Hepatocyte (in vitro differentiated cells): Measurements from ENCODE around the gene TMEM17. TPM values are rescaled to one million over a fixed set of nuclear protein-coding genes. Genes with fewer than 3 reads are reported as not detected.
A peak's percentile ranks its signal among the peaks of the same experiment; 100 is the strongest.

ENCODE experiments used
- DNase-seq: peaks from one replicate; pipeline ENCODE4 v3.0.0-alpha.2; 2016; ENCODE audit warnings: low spot score
- H2AFZ ChIP-seq: fragments of 200-600 bp; sonication (generic); 2 replicates; pipeline ENCODE4 v1.6.0; 2016; ENCODE audit warnings: antibody characterized with exemption, mild to moderate bottlenecking
- H3K27ac ChIP-seq: fragments of 200-600 bp; sonication (generic); 2 replicates; pipeline ENCODE4 v1.5.1; 2016; ENCODE audit warnings: mild to moderate bottlenecking
- H3K27me3 ChIP-seq: fragments of 200-600 bp; sonication (generic); 2 replicates; pipeline ENCODE4 v1.6.1; 2016
- H3K36me3 ChIP-seq: fragments of 200-600 bp; sonication (generic); replicated peaks from 2 replicates; pipeline ENCODE4 v1.5.1; 2016; ENCODE audit warnings: low read depth; ENCODE audit not compliant: insufficient read depth
- H3K4me1 ChIP-seq: fragments of 200-600 bp; sonication (generic); 2 replicates; pipeline ENCODE4 v1.5.1; 2016; ENCODE audit warnings: mild to moderate bottlenecking, moderate library complexity; ENCODE audit not compliant: insufficient read depth
- H3K4me2 ChIP-seq: fragments of 200-600 bp; sonication (generic); 2 replicates; pipeline ENCODE4 v1.6.0; 2016
- H3K4me3 ChIP-seq: fragments of 200-600 bp; sonication (generic); 2 replicates; pipeline ENCODE4 v1.5.1; 2016; ENCODE audit warnings: mild to moderate bottlenecking
- H3K79me2 ChIP-seq: fragments of 200-600 bp; sonication (generic); 2 replicates; pipeline ENCODE4 v1.6.0; 2017; ENCODE audit warnings: mild to moderate bottlenecking
- H3K9me2 ChIP-seq: fragments of 200-600 bp; sonication (generic); replicated peaks from 2 replicates; pipeline ENCODE4 v1.6.0; 2017; ENCODE audit warnings: mild to moderate bottlenecking; ENCODE audit not compliant: insufficient read depth
- H3K9me3 ChIP-seq: fragments of 200-600 bp; sonication (generic); 2 replicates; pipeline ENCODE4 v1.5.1; 2016; ENCODE audit warnings: low read depth, mild to moderate bottlenecking
- H4K20me1 ChIP-seq: fragments of 200-600 bp; sonication (generic); 2 replicates; pipeline ENCODE4 v1.6.0; 2016; ENCODE audit warnings: mild to moderate bottlenecking; ENCODE audit not compliant: insufficient read depth, poor library complexity, severe bottlenecking
- CTCF ChIP-seq: fragments of 200-600 bp; sonication (generic); IDR thresholded peaks from 2 replicates; pipeline ENCODE4 v1.5.1; 2016; ENCODE audit warnings: antibody characterized with exemption, mild to moderate bottlenecking; ENCODE audit not compliant: poor library complexity
- EZH2 ChIP-seq: fragments of 200-600 bp; sonication (generic); IDR thresholded peaks from 2 replicates; pipeline ENCODE4 v1.6.1; 2016; ENCODE audit warnings: antibody characterized with exemption, mild to moderate bottlenecking, borderline replicate concordance
- EZH2phosphoT487 ChIP-seq: fragments of 200-600 bp; sonication (generic); IDR thresholded peaks from one replicate; pipeline ENCODE4 v1.6.1; 2018; ENCODE audit warnings: antibody characterized with exemption, mild to moderate bottlenecking, low read depth, moderate library complexity; ENCODE audit not compliant: unreplicated experiment, severe bottlenecking
- WGBS: methylation state at CpG from one replicate; pipeline ENCODE4 v1.1.6; 2016; ENCODE audit warnings: low lambda C conversion rate; ENCODE audit errors: missing lambda C conversion rate; 5-methylcytosine and 5-hydroxymethylcytosine counted together
- polyA plus RNA-seq: library from polyadenylated mRNA; unstranded; fragments of >200 nt; fragmentation: Nextera tagmentation; extraction: Ambion mirVana; gene quantifications from 2 replicates; pipeline ENCODE4 v1.2.1, GENCODE V29; 2016
- total RNA-seq: library from RNA; depleted of rRNA; stranded (reverse); fragments of >200 nt; gene quantifications from 2 replicates; pipeline ENCODE4 v1.2.3, GENCODE V29; 2014

The TMEM17 gene
- total and polyA plus RNA-seq, 2 experiments from 2014 or later, result 3.6 TPM

GRCh38 chr2:62512384-62512783 is 6.4 kb upstream of the TMEM17 start:
- WGBS, result 78% methylated on average over 4 of the region's 4 CpGs
- Histone ChIP-seq H3K4me2 (no peak overlapping the region), H4K20me1 (no peaks in the 10 kb centered on the region), H3K9me2 (no peaks in the 10 kb centered on the region), H3K79me2 (no peaks in the 10 kb centered on the region), H3K27ac (no peak overlapping the region), H3K9me3 (no peaks in the 10 kb centered on the region), H3K4me1 (no peaks in the 10 kb centered on the region), H2AFZ (no peak overlapping the region), H3K4me3 (no peak overlapping the region), H3K27me3 (no peaks in the 10 kb centered on the region), H3K36me3 (no peaks in the 10 kb centered on the region)
- TF ChIP-seq EZH2phosphoT487 (no peak), EZH2 (no peak), CTCF (no peak)
- no peak for DNase-seq

- no peak overlapping the region for H2AFZ ChIP-seq
- no peaks in the 10 kb centered on the region for H3K27me3 ChIP-seq
- no peak for DNase-seq
- H3K4me3 ChIP-seq, result no peak overlapping the region
- no peaks in the 10 kb centered on the region for H4K20me1 ChIP-seq
- WGBS, result 69% methylated on average over 6 of the region's 6 CpGs
- no peaks in the 10 kb centered on the region for H3K79me2 ChIP-seq
- TF ChIP-seq EZH2phosphoT487, result no peak
- no peak for TF ChIP-seq CTCF
- no peak for TF ChIP-seq EZH2
- H3K4me2 ChIP-seq, result no peak overlapping the region
- no peaks in the 10 kb centered on the region for H3K9me2 ChIP-seq
- no peak overlapping the region for H3K27ac ChIP-seq
- H3K9me3 ChIP-seq, result no peaks in the 10 kb centered on the region
- H3K4me1 ChIP-seq, result peaks cover 5% of the 10 kb centered on the region
- no peaks in the 10 kb centered on the region for H3K36me3 ChIP-seq
Measured at GRCh38 chr2:62511636-62512035, 5.6 kb upstream of the TMEM17 start.

- WGBS, result 0% methylated on average over 3 of the region's 3 CpGs
- no peaks in the 10 kb centered on the region for H4K20me1 ChIP-seq
- H3K27me3 ChIP-seq, result no peaks in the 10 kb centered on the region
- peak overlapping the region; percentile 82 for H3K4me2 ChIP-seq
- H2AFZ ChIP-seq, result peak overlapping the region; percentile 98
- peaks cover 18% of the 10 kb centered on the region for H3K4me1 ChIP-seq
- no peaks in the 10 kb centered on the region for H3K9me2 ChIP-seq
- no peak for DNase-seq
- no peak for TF ChIP-seq CTCF
- TF ChIP-seq EZH2phosphoT487, result no peak
- no peak for TF ChIP-seq EZH2
- H3K79me2 ChIP-seq, result no peaks in the 10 kb centered on the region
- peak overlapping the region; percentile 94 for H3K27ac ChIP-seq
- no peaks in the 10 kb centered on the region for H3K9me3 ChIP-seq
- peak overlapping the region; percentile 91 for H3K4me3 ChIP-seq
- H3K36me3 ChIP-seq, result no peaks in the 10 kb centered on the region
Measured at GRCh38 chr2:62506421-62506750, 391 bp upstream of the TMEM17 start.

- H3K4me1 ChIP-seq, result peaks cover 18% of the 10 kb centered on the region
- H4K20me1 ChIP-seq, result no peaks in the 10 kb centered on the region
- DNase-seq, result no peak
- 23% methylated on average over 15 of the region's 18 CpGs for WGBS
- no peak for TF ChIP-seq EZH2
- TF ChIP-seq EZH2phosphoT487, result no peak
- TF ChIP-seq CTCF, result no peak
- H3K27ac ChIP-seq, result peak overlapping the region; percentile 94
- peak overlapping the region; percentile 98 for H2AFZ ChIP-seq
- no peaks in the 10 kb centered on the region for H3K9me2 ChIP-seq
- H3K4me2 ChIP-seq, result peak overlapping the region; percentile 82
- H3K27me3 ChIP-seq, result no peaks in the 10 kb centered on the region
- H3K79me2 ChIP-seq, result no peaks in the 10 kb centered on the region
- peak overlapping the region; percentile 91 for H3K4me3 ChIP-seq
- H3K36me3 ChIP-seq, result no peaks in the 10 kb centered on the region
- H3K9me3 ChIP-seq, result no peaks in the 10 kb centered on the region
Measured at GRCh38 chr2:62505109-62505749, 766 bp downstream of the TMEM17 start.
